ENCODE results near the gene FDX1.

The FDX1 gene

GRCh38 chr11:110509472-110509871 lies 79.7 kb downstream of the FDX1 start:
- H3K27me3 ChIP-seq (ENCODE audit: low read depth), result no peaks in the 10 kb centered on the region; the same call in 1 of the 2 replicates
- no peak overlapping the region for H3K4me3 ChIP-seq
- H3K36me3 ChIP-seq (replicated peaks), result no peaks in the 10 kb centered on the region
- no peaks in the 10 kb centered on the region for H3K4me1 ChIP-seq
- DNase-seq (ENCODE audit: low spot score in 2 of 2), result no peak
- in situ Hi-C loops (cut with MboI; ENCODE audit: low sequenced_read_pairs), result no loop called here
- no peaks in the 10 kb centered on the region for H3K9me3 ChIP-seq

DNA sequence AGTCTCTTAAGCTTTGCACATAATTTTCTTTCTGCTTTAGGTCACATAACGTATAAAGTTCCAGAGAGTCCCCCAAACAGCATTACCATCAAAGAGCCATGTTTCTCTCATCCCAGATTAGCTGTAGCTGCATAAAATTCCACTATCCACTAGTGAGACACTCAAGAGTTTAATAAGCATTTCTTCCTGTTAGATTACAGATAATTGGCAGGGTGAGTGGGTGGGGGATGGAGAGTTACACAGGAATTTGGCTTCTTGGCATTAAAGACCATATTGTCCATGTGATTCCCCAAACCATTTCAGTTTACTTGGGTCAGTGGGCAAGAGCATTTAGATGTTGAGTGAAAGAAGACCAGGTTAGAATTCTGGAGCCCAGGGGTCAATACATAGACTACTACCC lies 82.3 kb downstream of the FDX1 start:
- Histone ChIP-seq H3K36me3 (replicated peaks) (no peaks in the 10 kb centered on the region), H3K4me1 (no peaks in the 10 kb centered on the region), H3K9me3 (no peaks in the 10 kb centered on the region), H3K4me3 (no peak overlapping the region), H3K27me3 (ENCODE audit: low read depth) (no peaks in the 10 kb centered on the region; the same call in 1 of the 2 replicates)
- no peak for DNase-seq (ENCODE audit: low spot score in 2 of 2)
- in situ Hi-C loops (cut with MboI; ENCODE audit: low sequenced_read_pairs), result no loop called here

GRCh38 chr11:110513259-110513801 lies 83.6 kb downstream of the FDX1 start:
- Histone ChIP-seq H3K36me3 (replicated peaks) (no peaks in the 10 kb centered on the region), H3K4me3 (no peak overlapping the region), H3K4me1 (no peaks in the 10 kb centered on the region), H3K9me3 (no peaks in the 10 kb centered on the region), H3K27me3 (ENCODE audit: low read depth) (no peaks in the 10 kb centered on the region; the same call in 1 of the 2 replicates)
- DNase-seq (ENCODE audit: low spot score in 2 of 2), result no peak
- in situ Hi-C loops (cut with MboI; ENCODE audit: low sequenced_read_pairs), result no loop called here

DNA sequence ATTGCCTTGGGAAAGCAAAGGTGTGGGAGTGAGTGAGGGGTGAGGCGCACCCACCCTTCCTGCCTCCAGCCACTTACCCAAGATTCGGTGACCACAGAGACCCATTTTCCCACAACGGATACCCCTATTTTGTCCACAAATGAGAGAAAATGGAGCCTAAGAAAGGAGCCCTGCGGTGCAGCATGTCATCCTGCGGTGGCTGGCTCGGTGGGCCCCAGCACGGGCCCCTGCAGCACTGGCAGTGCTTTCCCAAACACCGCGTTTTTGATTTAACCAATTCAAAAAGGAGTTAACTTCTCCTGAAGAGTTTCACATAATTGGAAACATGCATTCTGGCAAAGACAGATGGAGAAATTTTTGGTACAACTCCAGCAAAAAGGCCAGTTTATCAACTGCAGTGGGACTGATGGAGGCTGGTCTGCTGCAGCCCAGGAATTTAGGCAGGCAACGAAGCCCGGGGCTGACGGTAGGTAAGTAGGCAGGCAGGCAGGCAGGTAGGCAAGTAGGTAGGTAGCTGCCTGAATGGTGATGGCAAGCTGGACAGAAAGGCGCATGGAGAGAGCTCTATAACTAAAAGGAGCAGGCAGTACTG lies 84.2 kb downstream of the FDX1 start:
- in situ Hi-C loops (cut with MboI; ENCODE audit: low sequenced_read_pairs), result no loop called here
- Histone ChIP-seq H3K36me3 (replicated peaks) (no peaks in the 10 kb centered on the region), H3K27me3 (ENCODE audit: low read depth) (no peaks in the 10 kb centered on the region; the same call in 1 of the 2 replicates), H3K4me1 (no peaks in the 10 kb centered on the region), H3K4me3 (no peak overlapping the region), H3K9me3 (no peaks in the 10 kb centered on the region)
- no peak for DNase-seq (ENCODE audit: low spot score in 2 of 2)
